Activated naive CD4-positive, alpha-beta T cell treated with anti-CD3 and anti-CD28 coated beads, Interleukin-2, amount 10 ng/mL, durations not matched to agents 7 days and 5 days (primary cell): ENCODE data around the gene EOMES.
A peak's percentile ranks its signal among the peaks of the same experiment; 100 is the strongest.

Experiments used
- CTCF ChIA-PET: fragments of 350-600 bp; sonication (Branson Sonifier 250); formaldehyde crosslinking; loops from one replicate; lab custom pipeline; 2021; ENCODE audit warnings: antibody characterized with exemption; lab: Charles Lee
- DNase-seq: peaks from one replicate; pipeline ENCODE4 v3.0.0-alpha.2; 2020
- H3K27ac Mint-ChIP-seq: one replicate; pipeline ENCODE4 v1.8.0; 2021; ENCODE audit warnings: mild to moderate bottlenecking, moderate library complexity, mixed read lengths
- H3K27me3 Mint-ChIP-seq: one replicate; pipeline ENCODE4 v1.8.0; 2021; ENCODE audit warnings: mild to moderate bottlenecking, mixed read lengths
- H3K36me3 Mint-ChIP-seq: one replicate; pipeline ENCODE4 v1.8.0; 2021; ENCODE audit warnings: mixed read lengths
- H3K4me1 Mint-ChIP-seq: one replicate; pipeline ENCODE4 v1.8.0; 2021; ENCODE audit warnings: mixed read lengths
- H3K4me3 Mint-ChIP-seq: one replicate; pipeline ENCODE4 v1.8.0; 2021; ENCODE audit warnings: mild to moderate bottlenecking, moderate library complexity, mixed read lengths
- H3K9me3 Mint-ChIP-seq: one replicate; pipeline ENCODE4 v1.8.0; 2021; ENCODE audit warnings: mixed read lengths

EOMES gene

DNA sequence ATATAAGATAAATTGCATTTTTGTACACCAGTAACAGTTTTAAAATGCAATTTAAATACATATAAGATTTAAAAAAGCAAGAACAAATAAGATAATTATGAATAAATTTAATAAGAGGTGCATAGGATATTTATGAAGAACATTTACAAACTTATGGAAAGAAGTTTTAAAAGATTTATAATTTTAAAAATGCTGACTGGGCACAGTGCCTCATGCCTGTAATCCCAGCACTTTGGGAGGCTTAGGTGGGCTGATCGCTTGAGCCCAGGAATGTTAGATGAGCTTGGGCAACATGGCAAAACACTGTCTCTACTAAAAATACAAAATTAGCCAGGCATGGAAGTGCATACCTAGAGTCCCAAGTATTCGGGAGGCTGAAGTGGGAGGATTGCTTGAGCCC, 37.8 kb downstream of the EOMES start:
- Mint-ChIP-seq H3K4me3 (no peak overlapping the region), H3K4me1 (peaks cover 9% of the 10 kb centered on the region), H3K36me3 (no peaks in the 10 kb centered on the region), H3K27ac (no peak overlapping the region), H3K9me3 (no peaks in the 10 kb centered on the region), H3K27me3 (peaks cover 14% of the 10 kb centered on the region)
- no peak for DNase-seq
- CTCF ChIA-PET: interaction anchor here (0.6 kb wide), 1 partner anchor 186 kb away, joined by 3 read pairs; no protein-coding TSS in a partner anchor

GRCh38 chr3:27681249-27681748, 40.8 kb downstream of the EOMES start:
- Mint-ChIP-seq H3K27me3 (peaks cover 14% of the 10 kb centered on the region), H3K4me1 (peaks cover 9% of the 10 kb centered on the region), H3K4me3 (peak overlapping the region; percentile 49), H3K9me3 (no peaks in the 10 kb centered on the region), H3K36me3 (no peaks in the 10 kb centered on the region), H3K27ac (no peak overlapping the region)
- peak; percentile 36 for DNase-seq
- CTCF ChIA-PET: interaction anchor here (0.6 to 3.0 kb wide), 28 partner anchors 9 to 647 kb away, joined by 3 to 21 read pairs (median 4); no protein-coding TSS in a partner anchor

DNA sequence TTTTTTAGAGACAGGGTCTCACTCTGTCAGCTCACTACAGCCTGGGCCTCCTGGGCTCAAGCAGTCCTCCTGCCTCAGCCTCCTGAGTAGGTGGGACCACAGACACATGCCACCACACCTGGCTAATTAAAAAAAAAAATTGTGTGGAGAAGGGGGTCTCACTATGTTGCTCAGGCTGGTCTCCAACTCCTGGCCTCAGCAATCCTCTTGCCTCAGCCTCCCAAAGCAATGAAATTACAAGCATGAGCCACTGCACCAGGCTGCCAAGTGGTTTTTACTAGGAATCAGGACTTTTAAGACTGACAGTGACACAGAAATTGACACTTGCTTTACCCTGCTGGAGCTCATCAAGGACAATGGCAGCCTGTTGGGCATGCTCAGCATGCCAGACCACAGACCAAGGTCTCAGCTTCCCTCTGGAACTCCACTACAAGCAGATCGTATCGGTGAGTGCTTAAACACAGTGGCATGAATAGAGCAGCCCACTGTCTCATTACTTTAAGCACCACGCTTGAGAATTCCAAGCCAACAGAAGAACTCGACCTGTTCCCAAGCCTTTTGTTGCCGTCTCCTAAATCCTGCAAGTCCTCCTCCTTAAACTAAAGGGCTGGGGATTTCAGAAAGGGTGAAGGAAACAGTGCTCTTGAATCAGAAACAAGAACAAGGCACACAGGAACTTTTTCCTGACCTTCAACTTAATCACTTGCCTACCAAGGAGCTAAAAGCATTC, 41.4 kb downstream of the EOMES start:
- CTCF ChIA-PET: interaction anchor here (0.6 to 3.0 kb wide), 30 partner anchors 9 to 647 kb away, joined by 3 to 21 read pairs (median 4); no protein-coding TSS in a partner anchor
- Mint-ChIP-seq H3K27me3 (peaks cover 9% of the 10 kb centered on the region), H3K36me3 (no peaks in the 10 kb centered on the region), H3K4me1 (peaks cover 9% of the 10 kb centered on the region), H3K27ac (no peak overlapping the region), H3K4me3 (no peak overlapping the region), H3K9me3 (no peaks in the 10 kb centered on the region)
- DNase-seq: no peak

- H3K4me3 Mint-ChIP-seq: no peak overlapping the region
- H3K27ac Mint-ChIP-seq: no peak overlapping the region
- no peaks in the 10 kb centered on the region for H3K36me3 Mint-ChIP-seq
- H3K4me1 Mint-ChIP-seq: peaks cover 9% of the 10 kb centered on the region
- H3K9me3 Mint-ChIP-seq: no peaks in the 10 kb centered on the region
- peaks cover 5% of the 10 kb centered on the region for H3K27me3 Mint-ChIP-seq
- no peak for DNase-seq
- CTCF ChIA-PET: interaction anchor here (0.7 to 3.0 kb wide), 9 partner anchors 32 to 648 kb away, joined by 3 to 21 read pairs (median 4); no protein-coding TSS in a partner anchor
Observed at GRCh38 chr3:27679691-27680090, 42.4 kb downstream of the EOMES start.

DNA sequence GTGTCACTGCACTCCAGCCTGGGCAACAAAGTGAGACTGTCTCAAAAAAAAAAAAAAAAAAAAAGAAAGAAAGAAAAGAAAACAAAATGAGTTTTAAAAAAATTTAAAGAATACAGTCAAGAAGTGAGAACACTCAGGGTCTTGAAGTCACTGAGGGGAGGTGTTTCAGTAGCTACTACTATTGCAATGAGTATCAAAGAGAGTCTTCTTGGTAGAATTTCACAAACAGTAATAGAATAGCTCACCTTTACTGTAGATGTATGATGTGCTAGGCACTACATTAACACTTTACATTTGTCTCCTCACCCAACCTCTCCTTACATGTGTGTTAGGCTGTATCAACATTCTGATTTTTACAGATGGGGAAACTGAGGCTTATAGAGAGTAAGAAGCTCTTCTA, 43.9 kb downstream of the EOMES start:
- DNase-seq: no peak
- H3K27ac Mint-ChIP-seq: no peak overlapping the region
- CTCF ChIA-PET: interaction anchor here (0.7 kb wide), 1 partner anchor 193 kb away, joined by 3 read pairs; no protein-coding TSS in a partner anchor
- no peaks in the 10 kb centered on the region for H3K9me3 Mint-ChIP-seq
- no peak overlapping the region for H3K4me3 Mint-ChIP-seq
- no peaks in the 10 kb centered on the region for H3K36me3 Mint-ChIP-seq
- peaks cover 9% of the 10 kb centered on the region for H3K4me1 Mint-ChIP-seq
- no peaks in the 10 kb centered on the region for H3K27me3 Mint-ChIP-seq

GRCh38 chr3:27677565-27677964, 44.6 kb downstream of the EOMES start:
- H3K4me3 Mint-ChIP-seq: no peak overlapping the region
- H3K9me3 Mint-ChIP-seq: no peaks in the 10 kb centered on the region
- CTCF ChIA-PET: interaction anchor here (0.7 kb wide), 1 partner anchor 192 kb away, joined by 3 read pairs; no protein-coding TSS in a partner anchor
- no peaks in the 10 kb centered on the region for H3K36me3 Mint-ChIP-seq
- H3K27ac Mint-ChIP-seq: no peak overlapping the region
- no peaks in the 10 kb centered on the region for H3K27me3 Mint-ChIP-seq
- no peak for DNase-seq
- peaks cover 9% of the 10 kb centered on the region for H3K4me1 Mint-ChIP-seq

- Mint-ChIP-seq H3K4me3 (no peak overlapping the region), H3K27me3 (no peaks in the 10 kb centered on the region), H3K36me3 (no peaks in the 10 kb centered on the region), H3K4me1 (no peaks in the 10 kb centered on the region), H3K9me3 (no peaks in the 10 kb centered on the region), H3K27ac (no peak overlapping the region)
- DNase-seq: no peak
- CTCF ChIA-PET: interaction anchor here (1.8 kb wide), 1 partner anchor 208 kb away, joined by 5 read pairs; no protein-coding TSS in a partner anchor
Observed at GRCh38 chr3:27675287-27675686, 46.8 kb downstream of the EOMES start.

DNA sequence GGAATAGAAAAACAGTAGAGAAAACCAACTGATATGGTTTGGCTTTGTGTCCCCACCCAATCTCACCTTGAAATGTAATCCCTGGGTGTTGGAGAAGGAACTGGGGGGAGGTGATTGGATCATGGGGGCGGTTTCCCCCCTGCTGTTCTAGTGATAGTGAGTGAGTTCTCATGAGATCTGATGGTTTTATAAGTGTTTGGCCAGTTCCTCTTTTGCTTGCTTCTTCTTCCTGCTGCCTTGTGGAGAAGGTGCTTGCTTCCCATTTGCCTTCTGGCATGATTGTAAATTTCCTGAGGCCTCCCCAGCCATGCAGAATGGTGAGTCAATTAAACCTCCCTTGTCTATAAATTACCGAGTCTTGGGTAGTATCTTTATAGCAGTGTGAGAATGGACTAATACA, 48.4 kb downstream of the EOMES start:
- no peak for DNase-seq
- H3K36me3 Mint-ChIP-seq: no peaks in the 10 kb centered on the region
- no peaks in the 10 kb centered on the region for H3K27me3 Mint-ChIP-seq
- no peaks in the 10 kb centered on the region for H3K9me3 Mint-ChIP-seq
- no peak overlapping the region for H3K4me3 Mint-ChIP-seq
- H3K27ac Mint-ChIP-seq: peak overlapping the region; percentile 34
- CTCF ChIA-PET: no interaction called here
- no peaks in the 10 kb centered on the region for H3K4me1 Mint-ChIP-seq

GRCh38 chr3:27671101-27671500, 51.0 kb downstream of the EOMES start:
- Mint-ChIP-seq H3K27me3 (no peaks in the 10 kb centered on the region), H3K9me3 (no peaks in the 10 kb centered on the region), H3K27ac (no peak overlapping the region), H3K36me3 (no peaks in the 10 kb centered on the region), H3K4me1 (peaks cover 9% of the 10 kb centered on the region), H3K4me3 (no peak overlapping the region)
- CTCF ChIA-PET: interaction anchor here (1.6 to 2.2 kb wide), 2 partner anchors 10 to 11 kb away, joined by 4 to 5 read pairs; no protein-coding TSS in a partner anchor
- no peak for DNase-seq

GRCh38 chr3:27670619-27671018, 51.5 kb downstream of the EOMES start:
- Mint-ChIP-seq H3K27ac (no peak overlapping the region), H3K27me3 (no peaks in the 10 kb centered on the region)
- CTCF ChIA-PET: interaction anchor here (1.2 to 2.2 kb wide), 3 partner anchors 9 to 12 kb away, joined by 3 to 5 read pairs (median 4); no protein-coding TSS in a partner anchor

GRCh38 chr3:27669591-27669990, 52.5 kb downstream of the EOMES start:
- no peak for DNase-seq
- peaks cover 15% of the 10 kb centered on the region for H3K4me1 Mint-ChIP-seq
- no peak overlapping the region for H3K4me3 Mint-ChIP-seq
- no peaks in the 10 kb centered on the region for H3K36me3 Mint-ChIP-seq
- no peak overlapping the region for H3K27ac Mint-ChIP-seq
- CTCF ChIA-PET: interaction anchor here (1.2 kb wide), 1 partner anchor 10 kb away, joined by 3 read pairs; no protein-coding TSS in a partner anchor
- no peaks in the 10 kb centered on the region for H3K9me3 Mint-ChIP-seq
- no peaks in the 10 kb centered on the region for H3K27me3 Mint-ChIP-seq

More at GRCh38 chr3:27670619-27671018, 51.5 kb downstream of the EOMES start:
- H3K9me3 Mint-ChIP-seq: no peaks in the 10 kb centered on the region
- H3K4me1 Mint-ChIP-seq: peaks cover 10% of the 10 kb centered on the region
- H3K4me3 Mint-ChIP-seq: no peak overlapping the region
- H3K36me3 Mint-ChIP-seq: no peaks in the 10 kb centered on the region
- DNase-seq: no peak

DNA sequence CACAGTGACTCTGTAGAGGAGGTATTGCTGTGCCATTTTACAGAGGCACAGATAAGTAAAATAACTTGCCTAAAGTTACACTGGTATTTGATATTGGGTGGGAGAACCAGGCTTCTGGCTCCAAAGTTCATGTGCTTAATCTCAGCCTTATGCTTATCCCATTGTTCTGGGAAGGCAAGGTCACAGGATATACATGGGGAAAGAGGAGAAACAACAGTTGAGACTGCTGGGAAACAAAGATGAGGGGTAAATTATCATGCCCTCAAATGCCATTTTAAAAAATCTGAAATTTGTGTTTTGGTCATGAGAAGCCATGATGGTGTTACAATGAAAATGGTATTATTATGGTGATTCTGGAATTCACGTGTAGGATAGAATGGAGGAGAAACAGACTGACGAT, 54.4 kb downstream of the EOMES start:
- peaks cover 15% of the 10 kb centered on the region for H3K4me1 Mint-ChIP-seq
- no peaks in the 10 kb centered on the region for H3K36me3 Mint-ChIP-seq
- H3K27me3 Mint-ChIP-seq: no peaks in the 10 kb centered on the region
- H3K9me3 Mint-ChIP-seq: no peaks in the 10 kb centered on the region
- no peak overlapping the region for H3K4me3 Mint-ChIP-seq
- DNase-seq: no peak
- H3K27ac Mint-ChIP-seq: no peak overlapping the region
- CTCF ChIA-PET: interaction anchor here (0.8 kb wide), 1 partner anchor 533 kb away, joined by 3 read pairs; no protein-coding TSS in a partner anchor

GRCh38 chr3:27666708-27667107, 55.4 kb downstream of the EOMES start:
- peak overlapping the region; percentile 73 for H3K27ac Mint-ChIP-seq
- peaks cover 15% of the 10 kb centered on the region for H3K4me1 Mint-ChIP-seq
- H3K4me3 Mint-ChIP-seq: no peak overlapping the region
- CTCF ChIA-PET: interaction anchor here (1.0 to 1.1 kb wide), 2 partner anchors 60 to 103 kb away, joined by 3 to 5 read pairs; no protein-coding TSS in a partner anchor
- no peaks in the 10 kb centered on the region for H3K9me3 Mint-ChIP-seq
- DNase-seq: peak; percentile 43
- no peaks in the 10 kb centered on the region for H3K36me3 Mint-ChIP-seq
- no peaks in the 10 kb centered on the region for H3K27me3 Mint-ChIP-seq

- DNase-seq: no peak
- H3K27me3 Mint-ChIP-seq: no peaks in the 10 kb centered on the region
- CTCF ChIA-PET: interaction anchor here (0.9 to 1.1 kb wide), 3 partner anchors 13 to 103 kb away, joined by 3 to 5 read pairs (median 3); no protein-coding TSS in a partner anchor
- peak overlapping the region; percentile 73 for H3K27ac Mint-ChIP-seq
- no peaks in the 10 kb centered on the region for H3K36me3 Mint-ChIP-seq
- no peak overlapping the region for H3K4me3 Mint-ChIP-seq
- H3K9me3 Mint-ChIP-seq: no peaks in the 10 kb centered on the region
- H3K4me1 Mint-ChIP-seq: peaks cover 17% of the 10 kb centered on the region
Observed at GRCh38 chr3:27666272-27666671, 55.9 kb downstream of the EOMES start.
